Measurements from ENCODE around the gene RHOXF2B.
"Not testable (repeated sequence)": the region's sequence is repeated elsewhere in the genome, so short reads cannot be mapped to it uniquely, and the experiment has no call there.

The RHOXF2B gene

DNA sequence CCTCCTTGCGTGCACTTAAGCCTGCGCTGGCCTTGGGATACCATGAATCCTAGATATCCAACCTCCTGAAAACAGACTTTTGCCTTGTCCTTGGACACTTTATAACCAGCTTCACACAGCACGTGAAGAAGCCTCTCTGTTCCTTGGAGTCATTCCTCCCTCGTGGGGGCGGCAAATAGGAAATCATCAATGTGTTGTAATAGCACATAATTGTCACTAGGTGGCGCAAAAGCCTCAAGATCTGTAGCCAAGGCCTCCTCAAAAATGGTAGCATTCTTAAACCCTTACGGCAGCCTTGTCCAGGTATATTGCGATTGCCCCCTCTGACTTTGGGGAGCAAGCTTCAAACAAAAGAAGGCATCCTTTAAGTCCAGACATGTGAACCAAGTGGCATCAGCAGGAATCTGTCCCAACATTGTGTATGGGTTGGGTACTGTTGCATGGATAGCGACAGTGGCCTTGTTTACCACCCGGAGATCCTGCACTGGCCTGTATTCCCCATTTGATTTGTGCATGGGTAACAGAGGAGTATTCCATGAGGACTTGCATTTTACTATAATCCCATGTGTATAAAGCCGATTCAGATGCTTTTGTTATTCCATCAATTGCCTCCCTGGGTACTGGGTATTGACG lies 8.2 kb upstream of the RHOXF2B start:
- not testable (repeated sequence) for H3K27ac ChIP-seq (ENCODE audit: low read depth in 2 of 2, low read length in 2 of 2); H3K4me1 ChIP-seq (ENCODE audit: control insufficient read depth in 2 of 2, insufficient read depth in 2 of 2, low read length in 2 of 2); H3K27me3 ChIP-seq (ENCODE audit: control insufficient read depth in 2 of 2, insufficient read depth in 2 of 2, low read length in 2 of 2); H3K9ac ChIP-seq (ENCODE audit: low read depth in 1 of 2, low read length in 2 of 2); H3K9me3 ChIP-seq (ENCODE audit: control insufficient read depth in 2 of 2, low read length in 2 of 2); H3K36me3 ChIP-seq (ENCODE audit: control insufficient read depth in 2 of 2, insufficient read depth in 2 of 2, low read length in 2 of 2); H3K4me3 ChIP-seq (ENCODE audit: low read length in 2 of 2)

- H3K4me1 ChIP-seq (ENCODE audit: control insufficient read depth in 2 of 2, insufficient read depth in 2 of 2, low read length in 2 of 2); H3K4me3 ChIP-seq (ENCODE audit: low read length in 2 of 2); H3K9ac ChIP-seq (ENCODE audit: low read depth in 1 of 2, low read length in 2 of 2); H3K36me3 ChIP-seq (ENCODE audit: control insufficient read depth in 2 of 2, insufficient read depth in 2 of 2, low read length in 2 of 2); H3K27ac ChIP-seq (ENCODE audit: low read depth in 2 of 2, low read length in 2 of 2); H3K27me3 ChIP-seq (ENCODE audit: control insufficient read depth in 2 of 2, insufficient read depth in 2 of 2, low read length in 2 of 2); H3K9me3 ChIP-seq (ENCODE audit: control insufficient read depth in 2 of 2, low read length in 2 of 2): not testable (repeated sequence)
Observed at GRCh38 chrX:120066169-120066568, 11.3 kb downstream of the RHOXF2B start.

DNA sequence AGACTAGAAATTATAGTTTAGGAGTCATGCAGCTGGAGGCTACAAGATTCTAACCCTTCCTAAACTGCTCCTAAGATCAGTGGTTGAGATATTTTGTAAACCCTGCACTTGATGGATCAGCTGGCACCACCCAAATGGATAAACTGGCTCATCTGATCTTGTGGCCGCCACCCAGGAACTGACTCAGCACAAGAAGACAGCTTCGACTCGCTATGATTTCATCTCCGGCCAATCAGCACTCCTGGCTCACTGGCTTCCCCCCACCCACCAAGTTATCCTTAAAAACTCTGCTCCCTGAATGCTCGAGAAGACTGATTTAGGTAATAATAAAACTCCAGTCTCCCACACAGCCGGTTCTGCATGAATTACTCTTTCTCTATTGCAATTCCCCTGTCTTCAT lies 34.8 kb downstream of the RHOXF2B start:
- not testable (repeated sequence) for H3K9me3 ChIP-seq (ENCODE audit: control insufficient read depth in 2 of 2, low read length in 2 of 2); H3K36me3 ChIP-seq (ENCODE audit: control insufficient read depth in 2 of 2, insufficient read depth in 2 of 2, low read length in 2 of 2); H3K4me3 ChIP-seq (ENCODE audit: low read length in 2 of 2); H3K27ac ChIP-seq (ENCODE audit: low read depth in 2 of 2, low read length in 2 of 2); H3K27me3 ChIP-seq (ENCODE audit: control insufficient read depth in 2 of 2, insufficient read depth in 2 of 2, low read length in 2 of 2); H3K4me1 ChIP-seq (ENCODE audit: control insufficient read depth in 2 of 2, insufficient read depth in 2 of 2, low read length in 2 of 2); H3K9ac ChIP-seq (ENCODE audit: low read depth in 1 of 2, low read length in 2 of 2)

GRCh38 chrX:120042247-120042646 lies 35.2 kb downstream of the RHOXF2B start:
- not testable (repeated sequence) for H3K36me3 ChIP-seq (ENCODE audit: control insufficient read depth in 2 of 2, insufficient read depth in 2 of 2, low read length in 2 of 2); H3K27ac ChIP-seq (ENCODE audit: low read depth in 2 of 2, low read length in 2 of 2); H3K4me1 ChIP-seq (ENCODE audit: control insufficient read depth in 2 of 2, insufficient read depth in 2 of 2, low read length in 2 of 2); H3K4me3 ChIP-seq (ENCODE audit: low read length in 2 of 2); H3K9ac ChIP-seq (ENCODE audit: low read depth in 1 of 2, low read length in 2 of 2); H3K27me3 ChIP-seq (ENCODE audit: control insufficient read depth in 2 of 2, insufficient read depth in 2 of 2, low read length in 2 of 2); H3K9me3 ChIP-seq (ENCODE audit: control insufficient read depth in 2 of 2, low read length in 2 of 2)

- H3K36me3 ChIP-seq (ENCODE audit: control insufficient read depth in 2 of 2, insufficient read depth in 2 of 2, low read length in 2 of 2); H3K9me3 ChIP-seq (ENCODE audit: control insufficient read depth in 2 of 2, low read length in 2 of 2); H3K27ac ChIP-seq (ENCODE audit: low read depth in 2 of 2, low read length in 2 of 2); H3K4me1 ChIP-seq (ENCODE audit: control insufficient read depth in 2 of 2, insufficient read depth in 2 of 2, low read length in 2 of 2); H3K9ac ChIP-seq (ENCODE audit: low read depth in 1 of 2, low read length in 2 of 2); H3K4me3 ChIP-seq (ENCODE audit: low read length in 2 of 2); H3K27me3 ChIP-seq (ENCODE audit: control insufficient read depth in 2 of 2, insufficient read depth in 2 of 2, low read length in 2 of 2): not testable (repeated sequence)
Observed at GRCh38 chrX:120040176-120040575, 37.3 kb downstream of the RHOXF2B start.

- H3K9me3 ChIP-seq (ENCODE audit: control insufficient read depth in 2 of 2, low read length in 2 of 2); H3K27ac ChIP-seq (ENCODE audit: low read depth in 2 of 2, low read length in 2 of 2); H3K9ac ChIP-seq (ENCODE audit: low read depth in 1 of 2, low read length in 2 of 2); H3K27me3 ChIP-seq (ENCODE audit: control insufficient read depth in 2 of 2, insufficient read depth in 2 of 2, low read length in 2 of 2); H3K4me1 ChIP-seq (ENCODE audit: control insufficient read depth in 2 of 2, insufficient read depth in 2 of 2, low read length in 2 of 2); H3K36me3 ChIP-seq (ENCODE audit: control insufficient read depth in 2 of 2, insufficient read depth in 2 of 2, low read length in 2 of 2); H3K4me3 ChIP-seq (ENCODE audit: low read length in 2 of 2): not testable (repeated sequence)
Observed at GRCh38 chrX:120039087-120039733, 38.3 kb downstream of the RHOXF2B start.

GRCh38 chrX:120036704-120037103 lies 40.8 kb downstream of the RHOXF2B start:
- Histone ChIP-seq H3K9ac (ENCODE audit: low read depth in 1 of 2, low read length in 2 of 2) (no peak overlapping the region), H3K36me3 (ENCODE audit: control insufficient read depth in 2 of 2, insufficient read depth in 2 of 2, low read length in 2 of 2) (no peaks in the 10 kb centered on the region), H3K9me3 (ENCODE audit: control insufficient read depth in 2 of 2, low read length in 2 of 2) (no peaks in the 10 kb centered on the region), H3K27ac (ENCODE audit: low read depth in 2 of 2, low read length in 2 of 2) (no peak overlapping the region), H3K27me3 (ENCODE audit: control insufficient read depth in 2 of 2, insufficient read depth in 2 of 2, low read length in 2 of 2) (no peaks in the 10 kb centered on the region), H3K4me3 (ENCODE audit: low read length in 2 of 2) (no peak overlapping the region), H3K4me1 (ENCODE audit: control insufficient read depth in 2 of 2, insufficient read depth in 2 of 2, low read length in 2 of 2) (no peaks in the 10 kb centered on the region)

DNA sequence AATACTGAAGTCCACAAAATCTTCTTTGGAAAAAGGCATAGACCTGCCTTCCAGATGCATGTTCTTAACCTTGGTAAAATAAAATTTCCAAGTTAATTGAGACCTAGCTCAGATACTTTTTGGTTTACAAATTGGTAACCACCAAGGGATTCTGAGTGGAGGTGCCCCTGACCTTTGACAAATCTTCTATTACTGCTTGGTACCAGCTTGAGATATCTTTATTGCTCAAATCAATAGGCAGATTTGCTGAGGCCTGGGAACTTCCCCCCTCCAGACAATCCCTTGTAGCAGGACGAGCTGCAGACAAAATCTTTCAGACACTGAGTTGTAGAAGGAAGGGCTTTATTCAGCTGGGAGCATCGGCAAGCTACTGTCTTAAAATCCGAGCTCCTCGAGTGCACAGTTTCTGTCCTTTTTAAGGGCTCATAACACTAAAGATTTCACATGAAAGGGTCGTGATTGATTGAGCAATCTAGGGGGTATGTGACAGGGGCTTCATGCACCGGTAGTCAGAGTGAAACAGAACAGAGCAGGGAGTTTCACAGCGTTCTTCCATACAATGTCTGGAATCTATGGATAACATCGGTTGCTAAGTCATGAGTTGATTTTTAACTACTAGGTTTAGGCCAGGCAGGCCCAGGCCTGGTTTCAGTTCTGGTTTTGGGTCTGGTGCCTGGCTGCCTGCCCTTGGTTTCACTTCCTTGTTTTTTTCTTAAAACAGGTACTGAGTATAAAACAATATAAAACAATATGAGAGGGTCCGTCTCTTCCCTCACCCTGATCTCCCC lies 41.8 kb downstream of the RHOXF2B start:
- not testable (repeated sequence) for H3K36me3 ChIP-seq (ENCODE audit: control insufficient read depth in 2 of 2, insufficient read depth in 2 of 2, low read length in 2 of 2); H3K27me3 ChIP-seq (ENCODE audit: control insufficient read depth in 2 of 2, insufficient read depth in 2 of 2, low read length in 2 of 2); H3K4me1 ChIP-seq (ENCODE audit: control insufficient read depth in 2 of 2, insufficient read depth in 2 of 2, low read length in 2 of 2); H3K9me3 ChIP-seq (ENCODE audit: control insufficient read depth in 2 of 2, low read length in 2 of 2); H3K9ac ChIP-seq (ENCODE audit: low read depth in 1 of 2, low read length in 2 of 2); H3K4me3 ChIP-seq (ENCODE audit: low read length in 2 of 2)
- peak overlapping the region in 1 of 2 donors; percentile 2 for H3K27ac ChIP-seq (ENCODE audit: low read depth in 2 of 2, low read length in 2 of 2)

DNA sequence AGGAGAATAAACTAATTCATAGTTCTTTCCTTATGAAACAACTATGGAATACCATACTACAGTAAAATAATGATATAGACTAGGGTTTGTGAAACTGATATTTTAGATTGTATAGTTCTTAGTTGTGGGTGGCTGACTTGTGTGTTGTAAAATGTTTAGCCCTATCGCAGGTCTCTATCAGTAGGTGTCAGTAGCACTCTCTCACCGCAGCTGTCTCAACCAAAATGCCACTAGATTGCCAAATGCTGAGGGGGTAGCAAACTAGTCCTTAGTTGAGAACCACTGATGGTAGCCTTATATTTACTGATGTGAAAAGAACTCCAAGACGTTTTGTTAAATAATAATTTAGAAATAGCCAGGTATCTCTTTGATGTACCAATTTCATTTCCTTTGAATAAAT lies 48.1 kb downstream of the RHOXF2B start:
- Histone ChIP-seq H3K27ac (ENCODE audit: low read depth in 2 of 2, low read length in 2 of 2) (no peak overlapping the region), H3K36me3 (ENCODE audit: control insufficient read depth in 2 of 2, insufficient read depth in 2 of 2, low read length in 2 of 2) (no peaks in the 10 kb centered on the region), H3K9me3 (ENCODE audit: control insufficient read depth in 2 of 2, low read length in 2 of 2) (no peaks in the 10 kb centered on the region), H3K4me3 (ENCODE audit: low read length in 2 of 2) (no peak overlapping the region), H3K27me3 (ENCODE audit: control insufficient read depth in 2 of 2, insufficient read depth in 2 of 2, low read length in 2 of 2) (no peaks in the 10 kb centered on the region), H3K4me1 (ENCODE audit: control insufficient read depth in 2 of 2, insufficient read depth in 2 of 2, low read length in 2 of 2) (no peaks in the 10 kb centered on the region), H3K9ac (ENCODE audit: low read depth in 1 of 2, low read length in 2 of 2) (no peak overlapping the region)

- H3K4me3 ChIP-seq (ENCODE audit: low read length in 2 of 2) = no peak overlapping the region
- no peaks in the 10 kb centered on the region for H3K36me3 ChIP-seq (ENCODE audit: control insufficient read depth in 2 of 2, insufficient read depth in 2 of 2, low read length in 2 of 2)
- H3K4me1 ChIP-seq (ENCODE audit: control insufficient read depth in 2 of 2, insufficient read depth in 2 of 2, low read length in 2 of 2) = no peaks in the 10 kb centered on the region
- H3K27ac ChIP-seq (ENCODE audit: low read depth in 2 of 2, low read length in 2 of 2) = no peak overlapping the region
- no peaks in the 10 kb centered on the region for H3K9me3 ChIP-seq (ENCODE audit: control insufficient read depth in 2 of 2, low read length in 2 of 2)
- H3K27me3 ChIP-seq (ENCODE audit: control insufficient read depth in 2 of 2, insufficient read depth in 2 of 2, low read length in 2 of 2) = no peaks in the 10 kb centered on the region
- H3K9ac ChIP-seq (ENCODE audit: low read depth in 1 of 2, low read length in 2 of 2) = no peak overlapping the region
Observed at GRCh38 chrX:120023259-120023658, 54.2 kb downstream of the RHOXF2B start.
